Neural progenitor cell (in vitro differentiated cells): ENCODE data around the gene MSL1. TPM values are rescaled to one million over a fixed set of nuclear protein-coding genes. Genes with fewer than 3 reads are reported as not detected.

Experiments used
- DNase-seq: peaks from one replicate; pipeline ENCODE4 v3.0.0-alpha.2; 2016; ENCODE audit warnings: low spot score
- H2AFZ ChIP-seq: fragments of 200-600 bp; sonication (generic); replicated peaks from 2 replicates; pipeline ENCODE4 v1.6.1; 2016; ENCODE audit warnings: antibody characterized with exemption
- H3F3A ChIP-seq: fragments of 200-600 bp; sonication (generic); 2 replicates; pipeline ENCODE4 v1.6.1; 2016; ENCODE audit warnings: antibody characterized with exemption, low read depth
- H3K27ac ChIP-seq: fragments of 200-600 bp; sonication (generic); 2 replicates; pipeline ENCODE4 v1.5.1; 2016; ENCODE audit warnings: mild to moderate bottlenecking
- H3K27me3 ChIP-seq: fragments of 200-600 bp; sonication (generic); 2 replicates; pipeline ENCODE4 v1.6.1; 2016; ENCODE audit warnings: mild to moderate bottlenecking, moderate library complexity
- H3K36me3 ChIP-seq: fragments of 200-600 bp; sonication (generic); 2 replicates; pipeline ENCODE4 v1.5.1; 2016
- H3K4me1 ChIP-seq: fragments of 200-600 bp; sonication (generic); 2 replicates; pipeline ENCODE4 v1.6.1; 2016; ENCODE audit warnings: mixed run types
- H3K4me2 ChIP-seq: fragments of 200-600 bp; sonication (generic); 2 replicates; pipeline ENCODE4 v1.6.1; 2016
- H3K4me3 ChIP-seq: fragments of 200-600 bp; sonication (generic); 2 replicates; pipeline ENCODE4 v1.5.1; 2016
- H3K79me2 ChIP-seq: fragments of 200-600 bp; sonication (generic); 2 replicates; pipeline ENCODE4 v1.6.1; 2016; ENCODE audit warnings: low read depth
- H3K9ac ChIP-seq: fragments of 200-600 bp; sonication (generic); 2 replicates; pipeline ENCODE4 v1.6.1; 2016
- H3K9me3 ChIP-seq: fragments of 200-600 bp; sonication (generic); 2 replicates; pipeline ENCODE4 v1.5.1; 2016; ENCODE audit warnings: low read depth
- H4K20me1 ChIP-seq: fragments of 200-600 bp; sonication (generic); 2 replicates; pipeline ENCODE4 v1.6.1; 2016; ENCODE audit warnings: low read depth
- H3K27ac Mint-ChIP-seq: 3 replicates; pipeline ENCODE4 v1.8.0; 2021; ENCODE audit warnings: mixed read lengths
- H3K27me3 Mint-ChIP-seq: 2 replicates; pipeline ENCODE4 v1.8.0; 2022; ENCODE audit warnings: low read depth, mild to moderate bottlenecking, inconsistent platforms, moderate library complexity, mixed read lengths; ENCODE audit not compliant: insufficient read depth
- H3K36me3 Mint-ChIP-seq: 3 replicates; pipeline ENCODE4 v1.8.0; 2021; ENCODE audit warnings: mixed read lengths
- H3K4me1 Mint-ChIP-seq: 3 replicates; pipeline ENCODE4 v1.8.0; 2021; ENCODE audit warnings: mixed read lengths
- H3K4me3 Mint-ChIP-seq: 3 replicates; pipeline ENCODE4 v1.8.0; 2021; ENCODE audit warnings: mild to moderate bottlenecking, moderate library complexity, mixed read lengths
- H3K9me3 Mint-ChIP-seq: 3 replicates; pipeline ENCODE4 v1.8.0; 2020; ENCODE audit warnings: mixed read lengths
- EZH2 ChIP-seq: fragments of 200-600 bp; sonication (generic); IDR thresholded peaks from 2 replicates; pipeline ENCODE4 v1.6.1; 2017; ENCODE audit warnings: antibody characterized with exemption, mild to moderate bottlenecking, moderate library complexity
- EZH2phosphoT487 ChIP-seq: fragments of 200-600 bp; sonication (generic); IDR thresholded peaks from 2 replicates; pipeline ENCODE4 v1.6.1; 2017; ENCODE audit warnings: antibody characterized with exemption
- total RNA-seq: library from RNA; depleted of rRNA; stranded (reverse); fragments of >200 nt; gene quantifications from 2 replicates; pipeline ENCODE4 v1.2.3, GENCODE V29; 2015; ENCODE audit warnings: low replicate concordance
- TF ChIP-seq, protein P1 (sequence below): fragments of 200-600 bp; sonication (generic); IDR thresholded peaks from 2 replicates; pipeline ENCODE4 v1.5.1; 2017; ENCODE audit warnings: antibody characterized with exemption, mild to moderate bottlenecking

Gene MSL1
- total RNA-seq, 1 donor from 2014 or later: 190 TPM

DNA sequence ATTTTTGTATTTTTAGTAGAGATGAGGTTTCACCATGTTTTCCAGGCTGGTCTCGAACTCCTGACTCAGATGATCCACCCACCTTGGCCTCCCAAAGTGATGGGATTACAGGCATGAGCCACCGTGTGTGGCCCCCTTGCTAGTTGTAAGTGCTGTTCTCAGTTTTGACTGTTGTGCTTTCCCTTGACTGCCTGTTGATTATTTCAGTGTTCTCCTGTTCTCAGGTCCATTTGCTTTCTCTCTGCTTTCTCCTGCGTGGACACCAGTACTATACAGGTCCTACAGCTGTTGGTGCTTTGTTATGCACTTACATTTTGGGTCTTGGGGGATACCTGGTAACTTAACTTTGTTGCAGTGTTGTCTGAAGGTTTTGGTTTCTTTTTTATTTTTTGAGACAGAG lies 26.8 kb downstream of the MSL1 start:
- TF ChIP-seq, protein P1, sequence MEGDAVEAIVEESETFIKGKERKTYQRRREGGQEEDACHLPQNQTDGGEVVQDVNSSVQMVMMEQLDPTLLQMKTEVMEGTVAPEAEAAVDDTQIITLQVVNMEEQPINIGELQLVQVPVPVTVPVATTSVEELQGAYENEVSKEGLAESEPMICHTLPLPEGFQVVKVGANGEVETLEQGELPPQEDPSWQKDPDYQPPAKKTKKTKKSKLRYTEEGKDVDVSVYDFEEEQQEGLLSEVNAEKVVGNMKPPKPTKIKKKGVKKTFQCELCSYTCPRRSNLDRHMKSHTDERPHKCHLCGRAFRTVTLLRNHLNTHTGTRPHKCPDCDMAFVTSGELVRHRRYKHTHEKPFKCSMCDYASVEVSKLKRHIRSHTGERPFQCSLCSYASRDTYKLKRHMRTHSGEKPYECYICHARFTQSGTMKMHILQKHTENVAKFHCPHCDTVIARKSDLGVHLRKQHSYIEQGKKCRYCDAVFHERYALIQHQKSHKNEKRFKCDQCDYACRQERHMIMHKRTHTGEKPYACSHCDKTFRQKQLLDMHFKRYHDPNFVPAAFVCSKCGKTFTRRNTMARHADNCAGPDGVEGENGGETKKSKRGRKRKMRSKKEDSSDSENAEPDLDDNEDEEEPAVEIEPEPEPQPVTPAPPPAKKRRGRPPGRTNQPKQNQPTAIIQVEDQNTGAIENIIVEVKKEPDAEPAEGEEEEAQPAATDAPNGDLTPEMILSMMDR: no peak
- TF ChIP-seq EZH2phosphoT487 (no peak), EZH2 (no peak)
- Histone ChIP-seq H3F3A (peaks cover 3% of the 10 kb centered on the region), H2AFZ (no peak overlapping the region), H3K9me3 (no peaks in the 10 kb centered on the region), H3K4me3 (no peak overlapping the region), H3K4me2 (no peak overlapping the region), H3K4me1 (no peaks in the 10 kb centered on the region), H3K79me2 (peaks cover 100% of the 10 kb centered on the region), H3K27me3 (no peaks in the 10 kb centered on the region), H3K27ac (no peak overlapping the region), H3K36me3 (no peaks in the 10 kb centered on the region), H3K9ac (no peak overlapping the region), H4K20me1 (peaks cover 36% of the 10 kb centered on the region)
- Mint-ChIP-seq H3K27ac (no peak overlapping the region), H3K27me3 (peaks cover 2% of the 10 kb centered on the region), H3K4me1 (no peaks in the 10 kb centered on the region), H3K4me3 (no peak overlapping the region), H3K36me3 (peaks cover 37% of the 10 kb centered on the region), H3K9me3 (no peaks in the 10 kb centered on the region)
- no peak for DNase-seq

DNA sequence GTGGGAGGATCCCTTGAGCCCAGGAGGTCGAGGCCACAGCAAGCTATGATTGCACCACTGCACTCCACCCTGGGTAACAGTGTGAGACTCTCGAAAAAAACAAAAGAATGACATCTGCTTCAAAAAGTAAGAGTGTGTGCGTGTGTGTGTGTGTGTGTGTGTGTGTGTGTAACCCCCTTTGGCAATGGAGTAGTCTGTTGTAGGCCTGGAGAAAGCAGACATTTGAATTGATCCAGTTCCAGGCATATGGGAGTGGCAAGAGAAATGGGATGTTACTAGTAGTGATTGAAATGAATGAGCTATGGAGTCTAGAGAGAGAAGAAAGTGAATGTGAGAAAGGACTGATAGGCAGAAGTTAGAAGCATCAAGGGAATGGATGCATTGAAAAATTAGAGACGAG lies 28.5 kb downstream of the MSL1 start:
- Histone ChIP-seq H4K20me1 (peaks cover 42% of the 10 kb centered on the region), H3K4me3 (no peak overlapping the region), H3K9ac (no peak overlapping the region), H3K9me3 (no peaks in the 10 kb centered on the region), H3K36me3 (peaks cover 6% of the 10 kb centered on the region), H3K79me2 (peaks cover 99% of the 10 kb centered on the region), H3K27me3 (no peaks in the 10 kb centered on the region), H3K4me1 (no peaks in the 10 kb centered on the region), H3K4me2 (no peak overlapping the region), H3F3A (peaks cover 3% of the 10 kb centered on the region), H2AFZ (no peak overlapping the region), H3K27ac (no peak overlapping the region)
- Mint-ChIP-seq H3K36me3 (peaks cover 40% of the 10 kb centered on the region), H3K4me1 (no peaks in the 10 kb centered on the region), H3K27me3 (peaks cover 2% of the 10 kb centered on the region), H3K4me3 (no peak overlapping the region), H3K27ac (no peak overlapping the region), H3K9me3 (no peaks in the 10 kb centered on the region)
- TF ChIP-seq, protein P1: no peak
- no peak for TF ChIP-seq EZH2
- no peak for TF ChIP-seq EZH2phosphoT487
- no peak for DNase-seq

DNA sequence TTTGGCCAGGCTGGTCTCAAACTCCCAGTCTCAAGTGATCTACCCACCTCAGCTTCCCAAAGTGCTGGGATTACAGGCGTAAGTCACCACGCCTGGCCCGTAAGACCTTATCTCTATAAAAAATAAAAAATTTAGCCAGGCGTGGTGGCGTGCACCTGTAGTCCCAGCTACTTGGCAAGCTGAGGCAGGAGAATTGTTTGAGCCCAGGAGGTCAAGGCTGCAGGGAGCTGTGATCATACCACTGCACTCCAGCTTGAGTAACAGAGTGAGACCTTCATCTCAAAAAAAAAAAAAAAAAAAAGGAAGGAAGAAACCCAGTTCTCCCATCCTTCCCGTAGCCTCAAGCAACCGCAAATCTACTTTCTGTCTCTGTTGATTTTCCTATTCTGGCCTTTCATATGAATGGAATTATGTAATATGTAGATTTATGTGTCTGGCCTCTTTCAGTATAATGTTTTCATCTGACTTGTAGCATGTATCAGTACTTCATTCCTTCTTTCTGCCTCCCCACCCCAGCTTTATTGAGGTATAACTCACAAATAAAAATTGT lies 29.7 kb downstream of the MSL1 start:
- Mint-ChIP-seq H3K36me3 (peaks cover 42% of the 10 kb centered on the region), H3K4me1 (no peaks in the 10 kb centered on the region), H3K4me3 (no peak overlapping the region), H3K9me3 (no peaks in the 10 kb centered on the region), H3K27me3 (peaks cover 2% of the 10 kb centered on the region), H3K27ac (no peak overlapping the region)
- peaks cover 3% of the 10 kb centered on the region for H3F3A ChIP-seq
- peaks cover 8% of the 10 kb centered on the region for H3K36me3 ChIP-seq
- TF ChIP-seq, protein P1: no peak
- TF ChIP-seq EZH2phosphoT487: no peak
- no peak for TF ChIP-seq EZH2
- no peaks in the 10 kb centered on the region for H3K4me1 ChIP-seq
- H3K4me2 ChIP-seq: no peak overlapping the region
- H3K9ac ChIP-seq: no peak overlapping the region
- no peak overlapping the region for H2AFZ ChIP-seq
- no peak for DNase-seq
- H3K79me2 ChIP-seq: peaks cover 99% of the 10 kb centered on the region
- no peaks in the 10 kb centered on the region for H3K27me3 ChIP-seq
- peaks cover 42% of the 10 kb centered on the region for H4K20me1 ChIP-seq
- H3K4me3 ChIP-seq: no peak overlapping the region
- no peak overlapping the region for H3K27ac ChIP-seq
- H3K9me3 ChIP-seq: no peaks in the 10 kb centered on the region
